Right lung (tissue), 5 donors: ENCODE measurements around the gene EDAR. TPM values are rescaled to one million over a fixed set of nuclear protein-coding genes. Genes with fewer than 3 reads are reported as not detected.

Source experiments
- DNase-seq, 2 donors: peaks; one replicate each; pipeline ENCODE4 v3.0.0-alpha.2; 2013
- polyA plus RNA-seq, 5 donors: library from polyadenylated mRNA; unstranded; fragments of 120-200 nt; gene quantifications; one replicate each; pipeline versions ENCODE4 v1.2.1 to v1.2.3, GENCODE V29; 2013; ENCODE audit warnings: inconsistent platforms in 1 of 5, low replicate concordance in 1 of 5; ENCODE audit not compliant: insufficient read length in 5 of 5, insufficient read depth in 1 of 5

Gene EDAR
- polyA plus RNA-seq, 5 donors: 4.3 to 7.2 (median 6.2) TPM

DNA sequence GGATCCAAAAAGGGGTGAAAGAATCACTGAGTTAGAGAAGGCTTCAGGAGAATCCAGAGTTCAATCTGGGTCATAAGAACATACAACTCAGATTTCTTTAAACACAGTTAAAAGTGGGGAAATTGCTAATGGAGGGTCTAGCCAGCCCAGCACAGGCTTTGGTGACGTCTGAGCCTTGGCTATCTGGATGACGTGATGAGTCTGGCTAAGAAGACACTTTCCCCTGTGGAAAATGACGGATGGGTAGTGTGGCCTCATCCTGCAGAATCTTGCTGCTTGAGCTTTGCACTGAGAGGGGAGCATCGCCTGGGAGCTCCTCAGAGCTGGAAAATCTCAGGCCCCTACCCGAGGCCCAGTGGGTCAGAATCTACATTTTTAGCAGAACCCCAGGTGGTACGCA is 19.2 kb downstream of the EDAR start:
- no peak for DNase-seq

DNA sequence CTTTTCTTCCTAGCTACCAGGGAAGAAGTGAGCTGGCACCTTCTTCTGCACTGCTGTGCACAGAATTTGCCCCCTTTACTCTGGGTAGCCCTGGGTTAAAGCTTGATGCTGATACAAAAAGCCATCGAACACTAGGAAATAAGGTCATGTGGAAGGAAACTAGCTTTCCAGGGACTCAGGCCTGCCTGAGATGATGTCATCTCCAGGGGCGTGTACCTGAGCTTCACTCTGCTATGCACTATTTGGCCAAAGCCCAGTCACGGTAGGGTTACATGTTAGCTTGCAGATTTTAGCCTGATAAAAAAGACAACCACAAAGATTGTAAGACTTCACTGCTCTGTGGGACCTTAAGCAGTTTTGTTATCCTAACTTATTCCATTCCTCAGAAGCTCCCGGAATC is 20.4 kb downstream of the EDAR start:
- no peak for DNase-seq

DNA sequence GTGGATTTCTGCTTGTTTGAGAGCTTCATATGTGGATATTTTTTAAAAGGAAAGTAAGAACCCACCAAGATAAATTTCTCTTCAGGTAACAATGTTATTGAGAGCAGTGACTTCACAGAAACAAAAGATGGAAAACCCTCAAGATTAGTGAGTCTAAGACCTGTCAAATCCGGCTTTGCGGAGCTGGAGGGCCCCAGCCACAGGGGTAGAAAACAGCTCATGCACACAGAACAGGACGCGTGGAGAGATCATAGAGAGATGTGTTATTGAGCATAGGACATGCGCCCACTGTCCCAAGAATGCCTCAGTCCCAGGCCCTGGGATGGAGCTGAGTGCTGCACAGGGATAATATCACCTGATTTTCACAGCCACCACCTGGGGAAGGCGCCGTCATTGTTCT is 21.3 kb downstream of the EDAR start:
- DNase-seq: no peak

DNA sequence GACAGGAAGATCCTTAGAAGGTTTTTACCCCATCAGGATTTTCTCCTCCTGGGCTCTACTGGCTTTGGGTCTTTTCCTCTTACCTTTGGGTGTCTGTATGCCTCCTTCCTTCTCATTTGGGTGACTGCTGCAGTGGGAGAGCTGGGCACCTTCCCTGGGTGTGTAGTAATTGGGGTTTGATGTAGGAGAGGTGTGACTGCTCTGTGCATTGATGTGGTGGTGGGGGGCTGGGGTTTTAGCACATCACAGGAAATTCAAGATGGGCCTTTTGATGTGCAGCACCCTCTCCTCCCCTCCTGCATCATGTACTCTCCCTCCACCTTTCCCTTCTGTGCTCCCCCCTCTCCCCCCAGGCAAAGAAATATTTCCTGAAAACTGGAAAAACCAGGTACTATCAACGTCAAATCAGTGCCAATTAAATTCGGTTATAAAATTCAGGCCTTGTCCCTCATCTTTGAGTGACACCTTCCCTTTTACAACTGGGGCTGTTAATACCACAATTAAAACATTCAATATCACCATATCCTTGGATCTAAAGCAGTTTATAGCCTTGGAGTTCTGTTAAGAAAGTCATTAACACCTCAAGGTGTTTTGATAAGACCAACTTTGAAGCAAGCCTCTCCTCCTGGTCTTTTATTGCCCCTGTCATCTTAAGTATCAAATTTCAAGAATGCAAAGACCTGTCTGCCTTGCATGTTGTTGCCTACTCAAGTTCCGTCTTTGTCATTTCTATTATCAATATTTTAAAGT is 23.3 kb downstream of the EDAR start:
- no peak for DNase-seq

DNA sequence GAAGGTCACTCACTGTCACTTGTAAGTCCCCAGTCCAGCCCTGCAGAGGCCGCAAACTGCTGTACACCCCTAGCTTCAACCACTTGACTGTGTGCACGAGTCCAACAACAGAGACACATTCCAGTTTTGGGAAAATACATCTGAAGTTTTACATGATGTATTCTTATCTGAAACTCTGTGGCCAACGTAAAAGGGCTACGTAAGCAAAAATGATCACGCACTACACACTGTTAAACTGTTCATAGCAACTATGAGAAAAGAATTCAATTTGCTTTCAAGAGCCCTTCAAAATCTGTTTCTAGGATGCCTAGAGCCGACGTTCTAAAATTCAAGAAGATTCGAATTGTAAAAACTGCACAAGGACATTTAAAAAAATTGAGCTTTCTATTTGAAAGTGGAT is 26.0 kb downstream of the EDAR start:
- DNase-seq: no peak

DNA sequence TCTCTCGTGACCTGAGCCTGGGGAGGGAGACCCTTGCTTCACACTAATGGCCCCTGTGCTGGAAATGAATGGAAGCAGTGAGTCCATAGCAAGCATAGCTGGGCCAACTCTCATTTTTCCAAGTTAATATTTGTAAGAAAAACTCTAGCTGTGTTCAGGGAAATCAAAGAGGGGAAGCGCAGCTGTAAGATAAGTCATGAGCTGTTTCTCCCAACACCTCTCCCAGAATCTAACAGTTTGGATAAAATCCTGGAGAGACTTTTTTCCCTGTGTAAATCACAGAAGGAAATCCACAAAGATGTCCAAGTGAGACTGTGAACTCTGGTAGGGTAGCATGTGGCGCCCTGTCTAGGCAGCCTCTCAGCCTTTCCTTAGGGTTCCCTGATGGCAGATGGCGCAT is 27.2 kb downstream of the EDAR start:
- no peak for DNase-seq

DNA sequence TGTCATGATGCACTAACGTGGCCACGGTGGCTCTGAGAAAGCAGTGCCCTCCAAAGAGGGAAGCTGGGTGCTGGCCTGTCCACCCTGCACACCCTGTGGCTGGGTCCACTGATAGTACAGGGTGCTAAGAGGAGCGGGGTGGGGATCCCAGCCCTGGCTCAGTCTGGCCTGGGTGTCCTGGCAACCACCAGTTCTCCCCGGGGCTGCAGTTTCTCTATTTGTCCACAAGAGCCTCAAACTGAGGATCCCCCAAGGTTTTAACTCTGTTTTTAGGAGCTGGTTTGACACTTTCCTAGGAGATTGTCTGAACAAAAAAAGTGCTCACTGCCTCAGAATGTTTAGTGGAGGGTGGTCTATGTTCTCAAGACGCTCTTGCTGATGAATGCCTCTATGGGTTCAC is 29.0 kb downstream of the EDAR start:
- no peak for DNase-seq

DNA sequence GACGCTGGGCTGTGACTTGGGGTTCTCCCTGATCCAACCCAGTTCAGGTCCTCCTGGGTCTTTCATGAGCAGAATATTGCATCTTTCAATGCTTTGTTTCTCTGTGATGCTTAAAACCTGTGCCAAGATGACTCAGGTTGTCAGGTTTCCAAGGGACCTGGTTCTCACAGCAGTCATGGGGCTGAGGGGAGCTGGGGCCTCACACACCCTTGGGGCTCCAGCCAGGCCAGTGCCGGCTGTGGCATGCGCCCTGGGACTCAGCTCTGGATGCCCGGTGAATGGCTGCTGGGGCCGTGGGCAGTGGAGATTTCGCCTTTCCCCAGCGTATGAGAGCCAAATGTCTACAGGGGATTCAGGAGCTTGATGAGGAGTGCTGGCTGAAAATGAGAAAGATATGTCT is 29.6 kb downstream of the EDAR start:
- no peak for DNase-seq

DNA sequence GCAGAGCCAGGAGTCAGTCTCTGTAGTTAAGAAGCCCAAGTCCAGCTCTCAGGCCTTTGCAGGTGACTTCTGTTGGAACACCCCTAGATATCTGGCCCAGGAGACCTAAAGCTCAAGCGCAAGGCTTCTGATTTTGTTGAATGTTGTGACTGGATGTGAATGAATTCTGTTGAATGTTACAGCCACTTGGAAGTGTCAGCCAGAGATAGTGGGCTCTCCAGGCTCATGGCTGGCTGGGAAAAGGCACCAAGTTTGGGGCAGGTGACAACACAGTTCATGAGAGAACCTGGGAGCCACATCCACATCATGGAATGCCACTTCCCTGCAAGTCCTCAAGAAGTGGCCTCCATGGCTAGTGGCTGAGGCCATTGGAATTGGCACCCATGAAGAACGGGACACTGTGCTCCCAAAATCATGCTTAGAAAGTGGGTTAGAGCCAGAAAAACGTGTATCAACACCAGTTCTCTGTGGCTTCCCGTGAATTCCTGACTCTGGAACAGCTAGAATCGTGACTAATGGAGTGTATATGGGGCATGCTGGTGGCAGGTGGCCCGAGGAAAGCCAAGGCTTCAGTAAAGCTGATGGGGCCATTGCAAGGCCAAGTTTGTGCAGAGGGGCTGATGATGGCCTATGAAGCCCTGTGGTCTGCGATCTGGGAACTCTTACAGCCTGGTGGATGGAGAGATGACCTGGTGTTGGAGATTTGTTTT is 30.2 kb downstream of the EDAR start:
- DNase-seq: no peak

DNA sequence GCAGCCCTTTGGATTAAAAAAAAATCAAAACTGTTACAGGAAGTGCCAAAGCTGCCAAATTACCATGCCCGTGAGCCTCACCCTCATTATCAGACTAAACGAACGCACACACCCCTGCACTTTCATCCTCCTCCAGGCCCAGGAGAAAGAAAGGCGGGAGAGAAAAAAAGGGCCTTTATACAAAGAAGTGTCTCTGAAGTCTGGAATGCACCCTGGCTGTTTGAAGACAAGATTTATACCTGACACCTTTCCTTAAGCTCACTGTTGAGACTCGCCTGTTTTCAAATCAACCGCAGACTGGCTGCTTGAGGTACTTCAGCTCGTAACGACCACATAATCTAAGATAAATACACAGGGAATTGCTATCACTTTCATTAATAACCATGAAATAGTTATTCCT is 31.0 kb downstream of the EDAR start:
- DNase-seq: no peak

DNA sequence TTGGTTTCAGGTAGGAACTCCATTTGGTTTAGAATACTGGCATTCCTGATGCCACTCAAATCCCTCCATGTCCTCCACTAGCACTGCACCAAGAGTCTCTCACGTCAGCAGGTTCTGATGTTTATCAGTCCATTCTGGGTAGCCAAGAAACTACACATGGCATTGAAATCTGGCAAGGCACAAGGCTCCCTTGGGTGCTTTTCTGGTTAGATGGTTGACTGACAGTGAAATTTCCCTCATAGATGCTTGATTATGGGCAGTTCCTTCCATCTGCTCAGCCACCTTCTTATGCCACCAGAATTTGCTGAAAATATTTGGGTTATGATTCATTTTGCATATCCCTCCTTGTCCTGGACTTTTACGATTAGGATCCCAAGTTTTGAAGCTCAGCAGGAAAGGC is 32.6 kb downstream of the EDAR start:
- DNase-seq: no peak

DNA sequence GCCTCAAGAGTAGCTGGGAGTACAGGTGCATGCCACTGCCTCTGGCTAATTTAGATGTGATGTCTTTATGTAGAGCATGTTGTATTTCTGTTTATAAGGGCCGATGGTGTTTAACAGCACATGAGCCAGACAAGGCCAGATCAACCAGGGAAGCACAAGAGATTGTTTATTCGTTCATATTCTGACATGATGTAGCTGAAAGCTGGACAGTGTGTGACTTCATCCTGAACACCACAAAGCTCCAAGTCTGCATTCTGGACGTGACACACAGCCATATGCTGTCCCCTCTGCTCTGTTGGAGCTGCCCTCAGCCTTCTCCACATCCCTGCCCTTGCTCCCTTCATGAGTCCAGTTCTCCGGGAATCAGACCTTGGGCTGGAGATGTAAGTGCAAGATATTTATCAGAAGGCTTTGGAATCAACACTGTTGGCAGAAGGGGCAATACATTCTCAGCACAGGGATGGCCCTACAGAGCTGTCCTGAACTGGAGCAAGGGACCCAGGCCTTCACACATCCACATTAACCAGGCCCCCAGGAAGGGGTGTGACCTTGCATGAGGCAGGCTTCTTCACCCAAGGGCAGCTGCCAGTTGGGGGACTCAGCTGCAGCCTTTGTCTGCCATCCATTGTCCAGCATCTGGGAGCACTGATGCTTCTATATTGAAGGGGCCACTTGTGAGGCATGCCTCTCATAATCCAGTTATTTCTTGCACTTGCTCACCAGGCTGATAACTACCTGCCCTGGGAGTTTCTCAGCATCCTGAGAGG is 38.5 kb downstream of the EDAR start:
- no peak for DNase-seq

DNA sequence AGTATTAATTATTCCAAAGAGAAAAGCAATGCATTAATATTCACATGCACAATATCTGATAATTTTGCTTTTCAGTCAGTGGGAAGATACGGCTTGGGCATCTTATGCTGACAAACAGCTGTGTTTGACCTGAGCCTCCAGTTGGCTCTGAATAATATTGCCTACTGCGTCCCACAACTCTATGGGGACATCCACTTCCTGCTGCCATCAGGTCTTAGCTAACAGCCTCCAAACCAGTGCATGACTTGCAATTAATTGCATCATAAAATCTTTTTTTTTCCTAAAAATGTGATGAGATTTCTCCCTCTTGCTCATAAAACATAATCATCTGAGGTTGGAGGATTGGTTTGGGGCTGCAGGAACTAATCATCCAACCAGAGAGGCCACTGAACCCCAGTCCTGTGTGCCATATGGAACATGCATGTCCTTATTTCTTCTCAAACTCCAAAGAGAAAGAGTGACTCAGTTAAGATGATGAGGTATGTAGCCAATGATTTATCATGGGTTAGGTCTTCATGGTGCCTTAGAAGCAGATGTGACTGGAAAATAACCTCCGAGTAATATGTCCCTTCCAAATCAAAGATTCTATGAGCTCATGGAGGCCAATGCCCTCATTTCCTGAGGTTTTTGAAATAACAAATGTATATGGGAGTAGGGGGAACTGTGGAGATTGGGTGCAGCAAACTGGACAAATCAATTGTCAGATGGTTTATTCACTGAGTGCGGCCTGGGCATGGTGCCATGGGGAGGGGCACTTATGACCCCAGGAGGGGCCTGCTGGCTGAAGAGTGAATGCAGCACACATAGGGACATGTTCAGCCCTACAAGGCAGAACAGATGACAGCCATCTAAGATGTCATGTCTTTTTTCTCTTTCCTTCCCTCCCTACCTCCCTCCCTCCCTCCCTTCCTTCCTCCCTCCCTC is 39.4 kb downstream of the EDAR start:
- DNase-seq: no peak

DNA sequence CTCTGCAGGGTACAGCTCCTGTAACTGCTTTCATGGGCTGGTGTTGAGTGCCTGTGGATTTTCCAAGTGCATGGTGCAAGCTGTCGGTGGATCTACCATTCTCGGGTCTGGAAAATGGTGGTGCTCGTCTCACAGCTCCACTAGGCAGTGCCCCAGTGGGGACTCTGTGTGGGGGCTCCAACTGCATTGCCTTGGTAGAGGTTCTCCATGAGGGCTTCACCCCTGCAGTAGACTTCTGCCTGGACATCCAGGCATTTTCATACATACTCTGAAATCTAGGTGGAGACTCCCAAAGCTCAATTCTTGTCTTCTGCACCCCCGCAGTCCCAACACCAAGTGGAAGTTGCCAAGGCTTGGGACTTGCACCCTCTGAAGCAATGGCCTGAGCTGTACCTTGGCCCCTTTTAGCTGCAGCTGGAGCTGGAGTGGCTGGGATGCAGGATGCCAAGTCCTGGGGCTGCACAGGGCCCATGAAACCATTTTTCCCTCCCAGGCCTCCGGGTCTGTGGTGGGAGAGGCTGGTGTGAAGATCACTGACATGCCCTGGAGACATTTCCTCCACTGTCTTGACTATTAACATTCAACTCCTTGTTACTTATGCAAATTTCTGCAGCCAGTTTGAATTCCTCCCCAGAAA is 41.6 kb downstream of the EDAR start:
- no peak for DNase-seq

DNA sequence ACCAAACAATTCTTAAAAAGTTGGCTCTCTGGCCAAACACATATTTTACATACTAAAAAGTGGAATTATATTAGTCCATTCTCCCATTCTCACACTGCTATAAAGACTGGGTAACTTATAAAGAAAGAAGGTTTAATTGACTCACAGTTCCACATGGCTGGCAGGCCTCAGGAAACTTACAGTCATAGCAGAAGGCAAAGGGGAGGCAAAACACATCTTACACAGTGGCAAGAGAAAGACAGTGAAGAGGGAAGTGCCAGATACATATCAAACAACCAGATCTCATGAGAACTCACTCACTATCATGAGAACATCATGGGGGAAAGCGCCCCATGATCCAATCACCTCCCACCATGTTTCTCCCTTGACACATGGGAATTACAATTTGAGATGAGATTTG is 42.6 kb downstream of the EDAR start:
- DNase-seq: no peak

DNA sequence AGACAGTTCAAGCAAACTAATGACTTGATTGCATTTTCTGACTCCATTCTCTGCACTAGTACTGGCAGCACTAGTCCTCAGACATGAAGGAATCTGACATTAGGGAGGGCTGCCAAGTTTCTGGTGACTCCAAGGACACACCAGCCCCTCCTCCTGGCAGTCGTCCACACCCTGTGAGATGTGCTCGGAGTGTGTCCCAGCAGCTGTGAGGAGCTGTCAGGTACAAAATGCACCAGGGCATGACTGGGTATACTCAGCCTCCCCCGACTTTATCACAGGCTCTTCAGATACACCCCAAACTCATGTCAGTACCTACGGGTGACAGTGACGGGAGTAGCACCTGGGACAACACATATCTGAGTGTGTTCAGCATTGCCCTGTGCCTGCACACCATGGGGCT is 43.1 kb downstream of the EDAR start:
- peak in 1 of 2 donors; percentile 46 for DNase-seq

DNA sequence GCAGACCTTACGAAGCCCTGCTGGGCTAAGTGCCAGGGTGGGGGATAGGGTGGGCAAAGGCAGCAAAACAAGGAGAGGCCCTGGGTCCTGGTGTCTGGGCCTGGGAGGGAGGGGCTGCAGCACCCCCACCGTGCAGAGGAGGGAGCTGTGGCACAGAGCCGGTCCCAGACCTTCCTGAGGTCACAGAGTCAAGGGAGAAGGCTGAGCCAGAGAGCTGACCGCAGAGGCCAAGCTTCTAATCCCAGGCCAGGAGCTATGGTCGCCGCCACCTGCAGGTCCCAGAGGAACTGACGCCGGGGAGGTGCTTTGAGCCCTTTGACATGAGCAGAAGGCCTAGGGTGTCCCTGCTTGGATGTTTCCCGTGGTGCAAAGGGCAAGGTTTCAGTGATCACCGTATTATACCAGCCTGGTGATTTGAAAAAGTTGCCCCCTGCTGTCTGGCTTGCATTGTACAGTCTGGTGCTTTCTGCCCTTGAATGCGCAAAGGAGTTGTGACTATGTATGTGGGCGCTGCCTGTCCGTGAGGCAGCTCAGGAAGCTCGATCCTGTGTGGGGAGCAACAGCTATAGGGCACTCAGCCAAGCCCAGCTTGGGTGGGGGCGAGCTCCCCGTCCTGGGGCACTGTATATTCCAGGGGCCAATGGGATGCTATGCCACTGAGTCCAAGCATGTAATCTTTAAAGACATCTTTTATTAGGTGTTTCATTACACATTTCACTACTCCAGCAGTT is 44.3 kb downstream of the EDAR start:
- DNase-seq: no peak

DNA sequence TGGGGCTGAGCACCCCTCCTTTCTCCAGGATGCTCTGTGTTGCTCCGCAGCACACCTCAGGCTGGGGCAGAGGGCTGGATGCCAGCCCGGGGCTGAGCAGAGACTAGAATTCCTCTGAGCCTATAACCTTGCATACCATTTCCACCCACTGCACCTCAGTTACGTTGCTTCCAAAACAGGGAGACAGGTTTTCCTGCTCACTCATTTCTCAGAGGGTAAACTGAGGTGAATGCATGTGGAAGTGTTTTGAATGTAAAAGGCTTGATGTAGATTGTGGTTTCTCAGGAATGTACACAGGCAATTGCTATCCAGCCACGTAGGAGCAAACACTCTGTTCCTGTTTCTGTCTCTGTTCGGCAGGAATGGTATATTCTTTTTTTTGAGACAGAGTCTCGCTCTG is 45.3 kb downstream of the EDAR start:
- DNase-seq: no peak

DNA sequence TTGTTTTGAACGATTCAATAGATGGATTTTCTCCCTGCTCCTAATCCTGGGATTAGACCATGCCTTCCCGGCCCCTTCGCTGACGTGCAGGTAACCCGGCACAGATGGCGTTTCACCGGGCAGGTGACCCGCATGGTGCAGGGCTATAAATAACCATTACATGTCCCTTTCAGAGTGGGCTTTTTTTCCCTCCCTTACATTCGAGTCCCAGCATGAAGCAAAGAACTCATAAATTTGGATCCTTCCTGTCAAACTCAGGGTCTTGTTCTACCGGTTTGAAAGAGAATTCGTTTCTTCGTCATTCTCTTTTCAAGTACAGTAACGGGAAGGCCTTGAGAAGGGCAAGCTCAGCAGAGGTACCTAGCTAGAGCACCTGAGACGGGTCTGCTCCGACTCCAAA is 46.1 kb downstream of the EDAR start:
- DNase-seq: no peak

DNA sequence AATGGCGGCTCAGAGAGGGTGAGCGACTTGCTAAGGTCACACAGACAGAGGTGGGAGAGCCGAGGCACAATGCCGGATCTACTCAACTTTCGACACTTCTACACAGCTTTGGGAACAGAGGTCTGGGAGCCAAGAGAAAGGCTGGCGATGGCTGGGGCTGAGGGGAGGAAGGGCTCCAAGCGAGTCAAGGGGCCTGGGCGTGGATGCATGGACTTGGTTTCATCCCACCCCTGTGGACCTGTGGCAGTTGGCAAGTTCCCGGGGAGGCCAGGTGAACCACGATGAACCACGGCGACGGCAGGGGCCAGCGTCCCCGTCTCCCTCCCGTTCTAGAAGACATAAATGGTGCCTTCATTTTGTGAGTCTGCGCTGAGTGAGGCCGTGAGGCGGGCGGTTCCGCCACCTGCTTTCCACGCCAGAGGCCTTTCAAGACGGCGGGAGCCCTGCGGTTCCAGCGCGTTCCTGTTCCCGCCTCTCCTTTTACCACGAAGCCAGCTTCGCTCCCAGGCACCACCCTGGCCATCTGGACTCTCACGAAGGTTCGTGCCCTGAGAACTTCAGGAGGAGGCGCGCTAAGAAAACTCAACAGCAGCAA is 46.7 kb downstream of the EDAR start:
- no peak for DNase-seq
